ENCODE measurements around the gene CBX4.

Gene CBX4

GRCh38 chr17:79872762-79873161 is 33.5 kb upstream of the CBX4 start:
- DNase-seq (ENCODE audit: insufficient read length, low spot score): no peak
- no peak for FAIRE-seq
- TF ChIP-seq POLR2AphosphoS5 (IDR thresholded peaks at IDR 0.05; ENCODE audit: low read depth, low read length) (no peak), SPI1 (IDR thresholded peaks at IDR 0.05; ENCODE audit: low read depth, low read length) (no peak), POU2F2 (IDR thresholded peaks at IDR 0.05; ENCODE audit: low read depth, low read length) (no peak), PAX5 (IDR thresholded peaks at IDR 0.05; ENCODE audit: insufficient read depth, low read length, severe bottlenecking) (no peak), POLR2A (IDR thresholded peaks at IDR 0.05; ENCODE audit: low read depth, low read length) (no peak)

GRCh38 chr17:79871131-79871530 is 31.9 kb upstream of the CBX4 start:
- TF ChIP-seq POLR2A (IDR thresholded peaks at IDR 0.05; ENCODE audit: low read depth, low read length) (no peak), POLR2AphosphoS5 (IDR thresholded peaks at IDR 0.05; ENCODE audit: low read depth, low read length) (no peak), SPI1 (IDR thresholded peaks at IDR 0.05; ENCODE audit: low read depth, low read length) (no peak), POU2F2 (IDR thresholded peaks at IDR 0.05; ENCODE audit: low read depth, low read length) (no peak), TAF1 (IDR thresholded peaks at IDR 0.05; ENCODE audit: low read depth, low read length) (no peak), PAX5 (IDR thresholded peaks at IDR 0.05; ENCODE audit: insufficient read depth, low read length, severe bottlenecking) (no peak)
- DNase-seq (ENCODE audit: insufficient read length, low spot score) (no peak), FAIRE-seq (no peak)

GRCh38 chr17:79870540-79870939 is 31.3 kb upstream of the CBX4 start:
- FAIRE-seq (no peak), DNase-seq (ENCODE audit: insufficient read length, low spot score) (no peak)
- no peak for TF ChIP-seq TAF1 (IDR thresholded peaks at IDR 0.05; ENCODE audit: low read depth, low read length)
- no peak for TF ChIP-seq POU2F2 (IDR thresholded peaks at IDR 0.05; ENCODE audit: low read depth, low read length)
- TF ChIP-seq POLR2A (IDR thresholded peaks at IDR 0.05; ENCODE audit: low read depth, low read length): no peak

GRCh38 chr17:79866791-79867518 is 27.7 kb upstream of the CBX4 start:
- FAIRE-seq (no peak), DNase-seq (ENCODE audit: insufficient read length, low spot score) (no peak)
- TF ChIP-seq SPI1 (IDR thresholded peaks at IDR 0.05; ENCODE audit: low read depth, low read length) (no peak), POU2F2 (IDR thresholded peaks at IDR 0.05; ENCODE audit: low read depth, low read length) (no peak), TAF1 (IDR thresholded peaks at IDR 0.05; ENCODE audit: low read depth, low read length) (no peak), PAX5 (IDR thresholded peaks at IDR 0.05; ENCODE audit: insufficient read depth, low read length, severe bottlenecking) (no peak), POLR2AphosphoS5 (IDR thresholded peaks at IDR 0.05; ENCODE audit: low read depth, low read length) (no peak), POLR2A (IDR thresholded peaks at IDR 0.05; ENCODE audit: low read depth, low read length) (no peak)

GRCh38 chr17:79865351-79866210 is 26.3 kb upstream of the CBX4 start:
- no peak for FAIRE-seq
- DNase-seq (ENCODE audit: insufficient read length, low spot score): no peak
- TF ChIP-seq TAF1 (IDR thresholded peaks at IDR 0.05; ENCODE audit: low read depth, low read length) (no peak), PAX5 (IDR thresholded peaks at IDR 0.05; ENCODE audit: insufficient read depth, low read length, severe bottlenecking) (no peak), POLR2AphosphoS5 (IDR thresholded peaks at IDR 0.05; ENCODE audit: low read depth, low read length) (no peak), POU2F2 (IDR thresholded peaks at IDR 0.05; ENCODE audit: low read depth, low read length) (no peak), POLR2A (IDR thresholded peaks at IDR 0.05; ENCODE audit: low read depth, low read length) (no peak), SPI1 (IDR thresholded peaks at IDR 0.05; ENCODE audit: low read depth, low read length) (no peak)

GRCh38 chr17:79864617-79865250 is 25.5 kb upstream of the CBX4 start:
- FAIRE-seq (no peak), DNase-seq (ENCODE audit: insufficient read length, low spot score) (no peak)
- TF ChIP-seq POLR2AphosphoS5 (IDR thresholded peaks at IDR 0.05; ENCODE audit: low read depth, low read length) (no peak), SPI1 (IDR thresholded peaks at IDR 0.05; ENCODE audit: low read depth, low read length) (no peak)

- no peak for TF ChIP-seq TAF1 (IDR thresholded peaks at IDR 0.05; ENCODE audit: low read depth, low read length)
- TF ChIP-seq POLR2A (IDR thresholded peaks at IDR 0.05; ENCODE audit: low read depth, low read length): no peak
- FAIRE-seq (no peak), DNase-seq (ENCODE audit: insufficient read length, low spot score) (no peak)
These were observed 24.9 kb upstream of the CBX4 start for GRCh38 chr17:79864147-79864546.

- TF ChIP-seq POLR2A (IDR thresholded peaks at IDR 0.05; ENCODE audit: low read depth, low read length): no peak
- TF ChIP-seq POU2F2 (IDR thresholded peaks at IDR 0.05; ENCODE audit: low read depth, low read length): no peak
- no peak for TF ChIP-seq TAF1 (IDR thresholded peaks at IDR 0.05; ENCODE audit: low read depth, low read length)
- no peak for TF ChIP-seq POLR2AphosphoS5 (IDR thresholded peaks at IDR 0.05; ENCODE audit: low read depth, low read length)
- no peak for TF ChIP-seq SPI1 (IDR thresholded peaks at IDR 0.05; ENCODE audit: low read depth, low read length)
- no peak for TF ChIP-seq PAX5 (IDR thresholded peaks at IDR 0.05; ENCODE audit: insufficient read depth, low read length, severe bottlenecking)
- no peak for FAIRE-seq
- DNase-seq (ENCODE audit: insufficient read length, low spot score): no peak
These were observed 23.7 kb upstream of the CBX4 start for GRCh38 chr17:79862771-79863440.

- TF ChIP-seq PAX5 (IDR thresholded peaks at IDR 0.05; ENCODE audit: insufficient read depth, low read length, severe bottlenecking): no peak
- no peak for TF ChIP-seq SPI1 (IDR thresholded peaks at IDR 0.05; ENCODE audit: low read depth, low read length)
- TF ChIP-seq POLR2AphosphoS5 (IDR thresholded peaks at IDR 0.05; ENCODE audit: low read depth, low read length): no peak
- no peak for TF ChIP-seq POU2F2 (IDR thresholded peaks at IDR 0.05; ENCODE audit: low read depth, low read length)
- no peak for TF ChIP-seq POLR2A (IDR thresholded peaks at IDR 0.05; ENCODE audit: low read depth, low read length)
- no peak for TF ChIP-seq TAF1 (IDR thresholded peaks at IDR 0.05; ENCODE audit: low read depth, low read length)
- FAIRE-seq (no peak), DNase-seq (ENCODE audit: insufficient read length, low spot score) (no peak)
These were observed 23.0 kb upstream of the CBX4 start for GRCh38 chr17:79862238-79862637.

Measured in GM12891 (cell line).